RWPE2 (cell line): ENCODE results near the gene NFIX.
A peak's percentile ranks its signal among the peaks of the same experiment; 100 is the strongest.

Experiments used
- ATAC-seq: fragments of 200-7000 bp; cut with Tn5 transposase; 3 replicates; pipeline ENCODE4 v1.9.1; 2021; ENCODE audit warnings: low read depth
- DNase-seq: peaks from one replicate; pipeline ENCODE4 v3.0.0-alpha.2; 2020; ENCODE audit warnings: low spot score
- H3K27ac ChIP-seq: fragments of 450-650 bp; 2 replicates; pipeline ENCODE4 v1.5.1; 2017; ENCODE audit warnings: mild to moderate bottlenecking; ENCODE audit not compliant: poor library complexity, severe bottlenecking
- H3K27me3 ChIP-seq: fragments of 250-450 bp; sonication (Bioruptor Pico); 2 replicates; pipeline ENCODE4 v1.5.1; 2021; ENCODE audit warnings: mild to moderate bottlenecking, moderate library complexity; ENCODE audit not compliant: insufficient read depth, poor library complexity, severe bottlenecking
- H3K36me3 ChIP-seq: fragments of 250-450 bp; sonication (Bioruptor Pico); 2 replicates; pipeline ENCODE4 v1.5.1; 2020; ENCODE audit warnings: low read depth, mild to moderate bottlenecking, moderate library complexity
- H3K4me1 ChIP-seq: fragments of 250-450 bp; sonication (Bioruptor Pico); 2 replicates; pipeline ENCODE4 v1.5.1; 2021; ENCODE audit warnings: mild to moderate bottlenecking, moderate library complexity; ENCODE audit not compliant: insufficient read depth, poor library complexity, severe bottlenecking
- H3K4me3 ChIP-seq: fragments of 250-450 bp; sonication (Bioruptor Pico); 2 replicates; pipeline ENCODE4 v1.5.1; 2021; ENCODE audit warnings: mild to moderate bottlenecking, moderate library complexity; ENCODE audit not compliant: severe bottlenecking
- H3K9me3 ChIP-seq: fragments of 250-450 bp; sonication (Bioruptor Pico); 2 replicates; pipeline ENCODE4 v1.5.1; 2021; ENCODE audit warnings: mild to moderate bottlenecking, moderate library complexity; ENCODE audit not compliant: severe bottlenecking
- TF ChIP-seq, protein P1 (sequence below): fragments of 450-650 bp; IDR thresholded peaks from one replicate; pipeline ENCODE4 v1.5.1; 2017; ENCODE audit warnings: mild to moderate bottlenecking, moderate library complexity; ENCODE audit not compliant: poor library complexity, severe bottlenecking

Gene NFIX

DNA sequence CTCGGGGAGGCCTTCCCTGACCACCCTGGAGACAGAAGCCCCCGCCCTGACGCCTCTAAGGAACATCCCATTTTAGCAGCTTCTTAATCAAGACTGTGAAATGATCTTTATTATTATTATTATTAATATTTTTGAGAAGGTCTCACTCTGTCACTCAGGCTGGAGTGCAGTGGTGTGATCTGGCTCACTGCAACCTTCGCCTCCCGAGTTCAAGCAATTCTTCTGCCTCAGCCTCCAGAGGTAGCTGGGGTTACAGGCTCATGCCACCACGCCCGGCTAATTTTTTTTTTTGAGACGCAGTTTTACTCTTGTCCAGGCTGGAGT is 29.5 kb upstream of the NFIX start:
- Histone ChIP-seq H3K4me3 (peak overlapping the region; percentile 21), H3K4me1 (peaks cover 7% of the 10 kb centered on the region), H3K27ac (peak overlapping the region; percentile 8), H3K36me3 (no peaks in the 10 kb centered on the region), H3K27me3 (no peaks in the 10 kb centered on the region), H3K9me3 (no peaks in the 10 kb centered on the region)
- ATAC-seq = no peak
- DNase-seq = no peak
- TF ChIP-seq, protein P1, sequence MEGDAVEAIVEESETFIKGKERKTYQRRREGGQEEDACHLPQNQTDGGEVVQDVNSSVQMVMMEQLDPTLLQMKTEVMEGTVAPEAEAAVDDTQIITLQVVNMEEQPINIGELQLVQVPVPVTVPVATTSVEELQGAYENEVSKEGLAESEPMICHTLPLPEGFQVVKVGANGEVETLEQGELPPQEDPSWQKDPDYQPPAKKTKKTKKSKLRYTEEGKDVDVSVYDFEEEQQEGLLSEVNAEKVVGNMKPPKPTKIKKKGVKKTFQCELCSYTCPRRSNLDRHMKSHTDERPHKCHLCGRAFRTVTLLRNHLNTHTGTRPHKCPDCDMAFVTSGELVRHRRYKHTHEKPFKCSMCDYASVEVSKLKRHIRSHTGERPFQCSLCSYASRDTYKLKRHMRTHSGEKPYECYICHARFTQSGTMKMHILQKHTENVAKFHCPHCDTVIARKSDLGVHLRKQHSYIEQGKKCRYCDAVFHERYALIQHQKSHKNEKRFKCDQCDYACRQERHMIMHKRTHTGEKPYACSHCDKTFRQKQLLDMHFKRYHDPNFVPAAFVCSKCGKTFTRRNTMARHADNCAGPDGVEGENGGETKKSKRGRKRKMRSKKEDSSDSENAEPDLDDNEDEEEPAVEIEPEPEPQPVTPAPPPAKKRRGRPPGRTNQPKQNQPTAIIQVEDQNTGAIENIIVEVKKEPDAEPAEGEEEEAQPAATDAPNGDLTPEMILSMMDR = no peak

DNA sequence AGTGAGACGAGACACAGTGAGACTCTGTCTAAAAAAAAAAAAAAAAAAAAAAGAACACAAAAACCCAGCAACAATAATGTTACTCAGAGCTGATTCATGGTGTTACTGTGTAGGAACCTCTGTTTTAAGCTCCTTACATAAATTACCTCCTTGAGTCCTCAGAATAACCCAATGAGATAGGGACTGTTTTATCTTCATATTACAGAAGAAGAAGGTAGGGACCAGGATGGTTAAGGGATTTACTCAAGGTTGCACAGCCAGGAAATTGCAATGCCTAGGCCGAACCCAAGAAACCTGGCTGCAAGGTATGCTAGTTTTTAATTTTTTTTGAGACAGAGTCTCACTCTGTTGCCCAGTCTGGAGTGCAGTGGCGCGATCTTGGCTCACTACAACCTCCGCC is 27.4 kb upstream of the NFIX start:
- no peak for ATAC-seq
- no peaks in the 10 kb centered on the region for H3K36me3 ChIP-seq
- H3K27ac ChIP-seq = no peak overlapping the region

DNA sequence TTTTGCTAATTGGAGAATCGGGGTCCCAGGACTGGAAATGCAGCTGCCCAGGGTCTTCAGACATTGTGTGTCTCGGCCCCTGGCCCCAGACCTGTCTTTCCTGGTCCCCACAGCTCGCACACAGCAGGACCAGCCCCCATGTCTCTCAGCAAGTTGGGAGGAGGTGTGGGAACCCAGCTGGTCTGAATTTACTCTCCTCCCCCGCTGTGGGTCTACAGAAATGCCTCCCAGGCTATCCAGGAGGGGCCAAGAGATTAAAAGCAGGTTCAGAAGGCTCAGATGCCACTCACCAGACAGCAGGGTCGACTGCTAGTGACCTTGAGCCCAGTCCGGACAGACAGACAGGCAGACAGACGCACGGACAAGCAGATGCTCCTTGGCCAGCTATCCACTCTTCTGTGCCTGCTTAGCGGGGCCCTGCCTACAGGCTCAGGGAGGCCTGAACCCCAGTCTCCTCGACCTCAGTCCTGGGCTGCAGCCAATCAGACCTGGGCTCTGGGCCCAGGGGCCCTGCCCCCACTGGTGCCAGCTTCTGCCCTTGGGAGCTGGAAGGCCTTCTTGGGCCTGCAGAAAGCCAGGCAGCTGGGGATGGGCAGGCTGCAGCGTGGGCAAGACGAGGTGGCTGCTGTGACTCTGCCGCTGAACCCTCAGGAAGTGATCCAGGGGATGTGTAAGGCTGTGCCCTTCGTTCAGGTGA is 25.8 kb upstream of the NFIX start, which contains the start of gene DAND5:
DAND5 (plus strand) TSS at position 285 of the 697 bp plus-strand sequence; CDS start at position 370, 85 bp downstream.
- Histone ChIP-seq H3K4me1 (peaks cover 7% of the 10 kb centered on the region), H3K27me3 (no peaks in the 10 kb centered on the region), H3K36me3 (no peaks in the 10 kb centered on the region), H3K4me3 (no peak within 1 kb of the TSS), H3K27ac (no peak within 1 kb of the TSS), H3K9me3 (no peaks in the 10 kb centered on the region)
- TF ChIP-seq, protein P1 = no peak
- DNase-seq (no peak), ATAC-seq (no peak)

More for the DNA sequence above, 27.4 kb upstream of the NFIX start:
- Histone ChIP-seq H3K4me3 (no peak overlapping the region), H3K27me3 (no peaks in the 10 kb centered on the region), H3K4me1 (peaks cover 7% of the 10 kb centered on the region), H3K9me3 (no peaks in the 10 kb centered on the region)
- DNase-seq = no peak
- TF ChIP-seq, protein P1 = no peak

DNA sequence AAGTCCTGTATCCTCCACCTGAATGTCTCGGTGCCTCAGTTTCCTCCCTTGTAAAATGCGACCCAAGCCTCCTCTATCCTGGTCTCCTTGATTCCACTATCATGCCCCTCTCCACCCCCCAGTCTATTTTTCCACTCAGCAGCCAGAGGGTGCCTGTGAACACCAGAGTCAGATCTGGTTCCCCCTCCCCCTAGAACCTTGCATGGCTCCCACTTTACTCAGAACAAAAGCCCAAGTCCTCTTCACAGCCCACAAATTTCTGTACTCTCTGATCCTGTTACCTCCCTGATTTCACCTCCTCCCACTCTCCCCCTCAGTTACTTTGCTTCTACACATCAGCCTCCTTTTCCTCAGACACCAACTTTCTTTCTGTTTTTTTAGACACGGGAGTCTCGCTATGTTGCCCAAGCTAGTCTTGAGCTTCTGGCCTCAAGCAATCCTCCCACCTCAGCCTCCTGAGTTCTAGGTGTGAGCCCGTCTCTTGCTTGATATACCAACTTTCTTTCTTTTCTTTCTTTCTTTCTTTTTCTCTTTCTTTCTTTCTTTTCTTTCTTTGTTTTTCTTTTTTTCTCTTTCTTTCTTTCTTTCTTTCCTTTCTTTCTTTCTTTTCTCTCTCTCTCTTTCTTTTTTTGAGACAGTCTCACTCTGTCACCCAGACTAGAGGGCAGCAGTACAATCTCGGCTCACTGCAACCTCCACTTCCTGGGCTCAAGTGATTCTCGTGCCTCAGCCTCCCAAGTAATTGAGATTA is 25.0 kb upstream of the NFIX start:
- no peak for ATAC-seq
- Histone ChIP-seq H3K27ac (no peak overlapping the region), H3K4me3 (no peak overlapping the region), H3K4me1 (peaks cover 5% of the 10 kb centered on the region), H3K36me3 (no peaks in the 10 kb centered on the region), H3K9me3 (no peaks in the 10 kb centered on the region), H3K27me3 (no peaks in the 10 kb centered on the region)
- TF ChIP-seq, protein P1 = no peak
- DNase-seq = no peak

DNA sequence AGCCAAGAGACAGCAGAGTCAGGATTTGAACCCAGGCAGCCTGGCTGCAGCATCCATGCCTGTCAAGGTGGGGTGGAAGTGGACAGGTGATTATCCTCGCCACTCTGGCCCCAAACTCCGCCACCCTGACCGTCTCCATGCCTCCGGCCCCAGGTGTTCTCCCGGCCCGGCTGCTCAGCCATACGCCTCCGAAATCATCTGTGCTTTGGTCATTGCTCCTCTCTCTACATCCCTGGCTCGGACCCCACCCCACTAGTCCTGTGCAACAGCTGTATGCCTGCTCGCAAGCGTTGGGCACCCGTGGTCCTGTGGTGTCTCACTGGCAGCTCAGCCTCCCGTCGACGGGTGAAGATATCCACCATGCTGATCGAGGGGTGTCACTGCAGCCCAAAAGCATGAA is 22.0 kb upstream of the NFIX start:
- Histone ChIP-seq H3K36me3 (no peaks in the 10 kb centered on the region), H3K4me3 (no peak overlapping the region), H3K27ac (no peak overlapping the region), H3K4me1 (no peaks in the 10 kb centered on the region), H3K27me3 (no peaks in the 10 kb centered on the region), H3K9me3 (no peaks in the 10 kb centered on the region)
- TF ChIP-seq, protein P1 = no peak
- DNase-seq (no peak), ATAC-seq (no peak)
